GM21717 (cell line): ENCODE measurements around the gene GGNBP2.
A peak's percentile ranks its signal among the peaks of the same experiment; 100 is the strongest.

Experiments used
- ATAC-seq: cut with Tn5 transposase; IDR thresholded peaks from one replicate; pipeline ENCODE4 v1.9.1; 2021; ENCODE audit warnings: mild to moderate bottlenecking, moderate library complexity; ENCODE audit not compliant: unreplicated experiment

GGNBP2 gene

GRCh38 chr17:36547776-36548175 lies 3.1 kb downstream of the GGNBP2 start:
- no peak for ATAC-seq

GRCh38 chr17:36550491-36551417 lies 6.0 kb downstream of the GGNBP2 start:
- no peak for ATAC-seq

DNA sequence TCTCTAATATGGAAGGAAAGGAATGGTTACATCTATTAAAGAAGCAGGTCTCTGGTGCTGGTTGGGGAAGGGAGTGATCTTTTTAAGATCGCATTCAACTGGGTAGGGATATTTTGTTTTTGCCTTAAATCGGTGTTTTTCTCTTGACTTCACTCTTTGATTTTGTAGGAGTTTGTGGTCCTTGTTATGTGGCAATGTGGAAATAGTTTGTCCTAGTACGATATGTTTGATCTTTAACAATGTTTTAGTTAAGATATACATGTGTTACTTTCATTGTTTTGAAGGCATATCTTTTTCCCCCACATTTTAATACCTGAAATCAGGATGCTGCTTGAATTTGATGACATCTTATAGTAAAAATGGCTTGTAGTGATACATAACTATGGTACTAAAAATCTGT lies 8.7 kb downstream of the GGNBP2 start:
- ATAC-seq = no peak

GRCh38 chr17:36566081-36566480 lies 21.4 kb downstream of the GGNBP2 start:
- ATAC-seq = no peak

- no peak for ATAC-seq
Observed at GRCh38 chr17:36575028-36575427, 30.3 kb downstream of the GGNBP2 start.

GRCh38 chr17:36576793-36577192 lies 32.1 kb downstream of the GGNBP2 start:
- no peak for ATAC-seq

GRCh38 chr17:36578671-36579070 lies 34.0 kb downstream of the GGNBP2 start:
- no peak for ATAC-seq

GRCh38 chr17:36583787-36584186 lies 39.1 kb downstream of the GGNBP2 start:
- ATAC-seq = no peak

- ATAC-seq = no peak
Observed at GRCh38 chr17:36586138-36586537, 41.4 kb downstream of the GGNBP2 start.

DNA sequence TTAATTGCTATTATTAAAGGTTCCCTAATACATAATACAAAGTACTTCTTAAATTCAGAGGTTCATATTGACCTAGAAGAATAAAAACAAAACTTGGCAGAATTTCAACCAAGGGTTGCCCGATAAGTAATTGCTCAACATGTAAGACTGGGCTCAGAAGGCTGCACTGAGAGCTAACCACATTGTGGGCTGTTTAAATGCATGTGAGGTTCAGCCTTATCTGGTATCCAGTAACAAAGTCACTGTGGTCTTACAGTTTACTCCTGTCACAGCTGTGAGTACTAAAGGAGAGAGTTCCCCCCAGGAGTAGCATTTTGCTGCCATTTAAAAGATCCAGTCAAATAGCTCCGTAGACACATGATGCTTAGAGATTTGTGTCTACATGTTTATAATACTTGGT lies 45.4 kb downstream of the GGNBP2 start:
- no peak for ATAC-seq

GRCh38 chr17:36591434-36592315 lies 47.0 kb downstream of the GGNBP2 start, which contains the start of gene DHRS11:
DHRS11 (plus strand) TSS chr17:36591879; CDS start chr17:36592010, 131 bp downstream.
- ATAC-seq = peak; percentile 57

DNA sequence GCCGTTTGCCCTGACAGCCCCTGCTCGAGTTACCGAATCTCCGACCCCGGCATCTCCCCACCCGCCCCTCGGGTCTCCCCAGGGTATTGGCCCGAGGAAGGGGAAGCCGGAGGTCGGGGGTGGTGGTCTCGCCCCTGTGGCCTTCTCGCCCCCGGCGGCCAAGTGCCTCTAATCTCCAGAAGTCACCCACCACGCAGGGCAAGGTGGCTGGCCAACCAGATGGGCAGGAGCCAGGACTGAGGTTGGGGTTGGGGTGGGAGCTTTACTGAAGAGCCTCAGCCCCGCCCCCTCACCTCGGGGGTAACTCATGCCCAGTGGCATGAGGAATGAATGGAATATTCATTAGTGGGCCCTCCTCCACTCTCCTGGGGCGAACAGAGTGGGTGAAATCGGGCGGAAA lies 47.6 kb downstream of the GGNBP2 start:
- no peak for ATAC-seq

- ATAC-seq = no peak
Observed at GRCh38 chr17:36592716-36593321, 48.1 kb downstream of the GGNBP2 start.

GRCh38 chr17:36593656-36594316 lies 49.1 kb downstream of the GGNBP2 start:
- no peak for ATAC-seq

- ATAC-seq = no peak
Observed at GRCh38 chr17:36594626-36595401, 50.1 kb downstream of the GGNBP2 start.

DNA sequence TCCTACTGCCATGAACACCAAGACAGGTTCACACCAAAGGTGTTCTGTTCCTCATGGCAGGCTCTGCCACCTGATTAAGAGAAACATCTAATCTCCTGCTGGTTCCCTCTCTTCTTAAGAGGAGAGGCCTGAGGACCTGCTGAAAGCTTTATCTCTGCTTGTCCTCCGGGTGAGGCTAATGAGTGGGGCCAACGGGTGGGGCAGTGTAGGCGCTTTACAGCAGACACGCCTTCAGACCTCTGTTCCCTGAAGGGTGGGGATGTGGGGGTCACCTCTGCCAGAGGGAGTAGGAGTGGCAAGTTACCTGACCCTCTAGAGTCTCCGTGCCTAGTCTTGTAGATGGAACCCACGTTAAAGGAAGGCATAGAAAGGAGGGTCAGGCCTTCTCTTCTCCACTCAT lies 52.5 kb downstream of the GGNBP2 start:
- no peak for ATAC-seq

- no peak for ATAC-seq
Observed at GRCh38 chr17:36597866-36598777, 53.4 kb downstream of the GGNBP2 start.

GRCh38 chr17:36598951-36599401 lies 54.3 kb downstream of the GGNBP2 start:
- ATAC-seq = no peak
